ENCODE measurements around the gene GPR137C.

GRCh38 chr14:52663850-52664249 lies 111.2 kb downstream of the GPR137C start:
- TF ChIP-seq CTCF (IDR thresholded peaks at IDR 0.05) = no peak
- TF ChIP-seq POLR2A (IDR thresholded peaks at IDR 0.05) = no peak

Data from tibial nerve (tissue), 3 donors.